ENCODE results near the gene LRIG1.

- no peak for TF ChIP-seq CTCF (IDR thresholded peaks at IDR 0.05)
- no peak for TF ChIP-seq POLR2A (IDR thresholded peaks at IDR 0.05)
Measured at GRCh38 chr3:66486646-66487045, 14.2 kb downstream of the LRIG1 start.

Measured in sigmoid colon (tissue), 3 donors.